GM12891 (cell line): ENCODE data around the gene SLC25A17.

ENCODE experiments used
- POLR2A ChIP-seq: IDR thresholded peaks from 2 replicates; pipeline ENCODE4 v1.6.1; 2011; ENCODE audit warnings: low read depth, low read length, control low read depth
- POLR2AphosphoS5 ChIP-seq: IDR thresholded peaks from 2 replicates; pipeline ENCODE4 v1.6.1; 2011; ENCODE audit warnings: low read depth, low read length, control low read depth
- TAF1 ChIP-seq: IDR thresholded peaks from 2 replicates; pipeline ENCODE4 v1.6.1; 2011; ENCODE audit warnings: low read depth, low read length, control low read depth

DNA sequence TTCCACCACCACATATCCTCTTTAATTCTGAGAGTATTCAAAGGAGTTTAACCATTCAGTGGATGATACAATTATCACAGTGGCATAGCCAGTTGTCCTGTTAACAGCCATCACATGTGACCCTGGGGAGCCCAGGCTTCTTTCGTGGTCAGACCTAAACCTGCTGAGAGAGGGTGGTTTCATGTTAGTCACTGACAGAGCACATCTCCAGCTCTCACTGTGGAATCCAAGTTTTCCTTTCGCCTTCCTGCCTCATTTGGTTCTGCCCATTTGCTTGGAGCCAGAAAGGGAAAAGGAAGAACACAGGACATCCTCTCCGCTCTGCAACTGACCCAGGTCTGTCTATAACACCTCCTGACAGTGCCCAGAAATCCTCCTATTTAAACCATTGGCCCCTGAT lies 79.4 kb downstream of the SLC25A17 start:
- TF ChIP-seq POLR2AphosphoS5 (no peak), TAF1 (no peak), POLR2A (no peak)
